Panc1 (cell line): ENCODE results near the gene IGFBP5.

Experiments
- POLR2AphosphoS5 ChIP-seq: IDR thresholded peaks from 2 replicates; pipeline ENCODE4 v1.6.1; 2012; ENCODE audit warnings: mild to moderate bottlenecking, low read depth, low read length, moderate library complexity
- TF ChIP-seq, protein P1 (sequence below): fragments of 450-650 bp; IDR thresholded peaks from 2 replicates; pipeline ENCODE4 v1.5.1; 2017; ENCODE audit warnings: mild to moderate bottlenecking

DNA sequence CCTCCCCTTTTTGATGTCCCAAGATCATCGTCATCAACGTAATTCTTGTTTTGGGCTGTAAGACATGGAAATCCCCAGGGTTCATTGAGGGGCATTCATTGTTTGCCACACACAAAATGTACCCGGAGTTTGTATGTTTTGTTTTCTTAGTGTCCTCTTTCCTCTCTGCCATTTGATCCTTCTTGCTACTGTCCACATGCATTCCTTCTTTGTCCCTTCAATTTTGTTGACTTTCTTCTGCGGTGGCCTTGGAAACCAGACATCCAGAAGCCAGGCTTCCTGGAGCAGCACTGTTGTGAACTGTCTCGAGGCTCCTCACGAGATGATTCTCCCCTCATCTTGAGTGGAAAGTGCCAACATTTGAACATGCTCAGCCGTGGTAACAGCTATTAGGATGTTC, 37.4 kb downstream of the IGFBP5 start:
- TF ChIP-seq, protein P1, sequence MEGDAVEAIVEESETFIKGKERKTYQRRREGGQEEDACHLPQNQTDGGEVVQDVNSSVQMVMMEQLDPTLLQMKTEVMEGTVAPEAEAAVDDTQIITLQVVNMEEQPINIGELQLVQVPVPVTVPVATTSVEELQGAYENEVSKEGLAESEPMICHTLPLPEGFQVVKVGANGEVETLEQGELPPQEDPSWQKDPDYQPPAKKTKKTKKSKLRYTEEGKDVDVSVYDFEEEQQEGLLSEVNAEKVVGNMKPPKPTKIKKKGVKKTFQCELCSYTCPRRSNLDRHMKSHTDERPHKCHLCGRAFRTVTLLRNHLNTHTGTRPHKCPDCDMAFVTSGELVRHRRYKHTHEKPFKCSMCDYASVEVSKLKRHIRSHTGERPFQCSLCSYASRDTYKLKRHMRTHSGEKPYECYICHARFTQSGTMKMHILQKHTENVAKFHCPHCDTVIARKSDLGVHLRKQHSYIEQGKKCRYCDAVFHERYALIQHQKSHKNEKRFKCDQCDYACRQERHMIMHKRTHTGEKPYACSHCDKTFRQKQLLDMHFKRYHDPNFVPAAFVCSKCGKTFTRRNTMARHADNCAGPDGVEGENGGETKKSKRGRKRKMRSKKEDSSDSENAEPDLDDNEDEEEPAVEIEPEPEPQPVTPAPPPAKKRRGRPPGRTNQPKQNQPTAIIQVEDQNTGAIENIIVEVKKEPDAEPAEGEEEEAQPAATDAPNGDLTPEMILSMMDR = no peak
- TF ChIP-seq POLR2AphosphoS5 = no peak
